Common myeloid progenitor, CD34-positive (primary cell): ENCODE data around the gene MYH2.
"Not testable (repeated sequence)": the region's sequence is repeated elsewhere in the genome, so short reads cannot be mapped to it uniquely, and the experiment has no call there.

Experiments used
- CTCF ChIA-PET: fragments of 350-600 bp; sonication (Branson Sonifier 250); formaldehyde crosslinking; loops from one replicate; lab custom pipeline; 2021; ENCODE audit warnings: antibody characterized with exemption; lab: Charles Lee
- POLR2A ChIA-PET: fragments of 350-600 bp; sonication (Branson Sonifier 250); formaldehyde crosslinking; loops from one replicate; lab custom pipeline; 2021; ENCODE audit warnings: antibody characterized with exemption; lab: Charles Lee
- DNase-seq, 3 donors: peaks; one replicate each; pipeline versions ENCODE4 v3.0.0 to v3.0.0-alpha.2; 2013
- H3K27ac ChIP-seq, 2 experiments: 1 replicate in 1 of 2; 2 replicates in 1 of 2; pipeline ENCODE4 v1.7.0; 2013; ENCODE audit warnings: inconsistent platforms in 2 of 2, low read length in 2 of 2, mild to moderate bottlenecking in 2 of 2, low read depth in 1 of 2, moderate library complexity in 1 of 2; ENCODE audit not compliant: severe bottlenecking in 2 of 2, insufficient read depth in 1 of 2, poor library complexity in 1 of 2
- H3K27me3 ChIP-seq, 5 experiments: replicated peaks in 2 of 5; 1 replicate in 3 of 5; 2 replicates in 2 of 5; pipeline versions ENCODE4 v1.6.1 to v1.7.0; 2013; ENCODE audit warnings: low read length in 4 of 5, mild to moderate bottlenecking in 2 of 5, moderate library complexity in 2 of 5, inconsistent platforms in 1 of 5; ENCODE audit not compliant: insufficient read depth in 5 of 5, control insufficient read depth in 4 of 5
- H3K36me3 ChIP-seq, 4 experiments: 1 replicate in 2 of 4; 2 replicates in 2 of 4; pipeline versions ENCODE4 v1.6.1 to v1.7.0; 2013; ENCODE audit warnings: low read length in 3 of 4, control low read depth in 1 of 4, mild to moderate bottlenecking in 1 of 4; ENCODE audit not compliant: control insufficient read depth in 4 of 4, insufficient read depth in 4 of 4
- H3K4me1 ChIP-seq, 4 experiments: 1 replicate in 3 of 4; 2 replicates in 1 of 4; pipeline versions ENCODE4 v1.6.1 to v1.7.1; 2013; ENCODE audit warnings: low read length in 3 of 4, mild to moderate bottlenecking in 3 of 4, control low read depth in 1 of 4, inconsistent platforms in 1 of 4, moderate library complexity in 1 of 4; ENCODE audit not compliant: control insufficient read depth in 4 of 4, insufficient read depth in 4 of 4; ENCODE audit errors: control extremely low read depth in 1 of 4
- H3K4me3 ChIP-seq, 7 experiments: 1 replicate in 4 of 7; 2 replicates in 3 of 7; pipeline versions ENCODE4 v1.5.1 to v1.7.0; 2013; ENCODE audit warnings: mild to moderate bottlenecking in 7 of 7, low read length in 6 of 7, moderate library complexity in 6 of 7, inconsistent platforms in 2 of 7, low read depth in 2 of 7, control low read depth in 1 of 7; ENCODE audit not compliant: insufficient read depth in 4 of 7, control insufficient read depth in 1 of 7; ENCODE audit errors: extremely low read depth in 1 of 7
- H3K9me3 ChIP-seq, 5 experiments: 1 replicate in 4 of 5; 2 replicates in 1 of 5; pipeline versions ENCODE4 v1.6.1 to v1.7.1; 2013; ENCODE audit warnings: low read length in 4 of 5, mild to moderate bottlenecking in 2 of 5, inconsistent platforms in 1 of 5, low read depth in 1 of 5, moderate library complexity in 1 of 5; ENCODE audit not compliant: control insufficient read depth in 4 of 5, insufficient read depth in 2 of 5; ENCODE audit errors: control extremely low read depth in 1 of 5
- WGBS: methylation state at CpG from one replicate; pipeline ENCODE4 v1.1.5; 2013; ENCODE audit not compliant: insufficient coverage; 5-methylcytosine and 5-hydroxymethylcytosine counted together

MYH2 gene

DNA sequence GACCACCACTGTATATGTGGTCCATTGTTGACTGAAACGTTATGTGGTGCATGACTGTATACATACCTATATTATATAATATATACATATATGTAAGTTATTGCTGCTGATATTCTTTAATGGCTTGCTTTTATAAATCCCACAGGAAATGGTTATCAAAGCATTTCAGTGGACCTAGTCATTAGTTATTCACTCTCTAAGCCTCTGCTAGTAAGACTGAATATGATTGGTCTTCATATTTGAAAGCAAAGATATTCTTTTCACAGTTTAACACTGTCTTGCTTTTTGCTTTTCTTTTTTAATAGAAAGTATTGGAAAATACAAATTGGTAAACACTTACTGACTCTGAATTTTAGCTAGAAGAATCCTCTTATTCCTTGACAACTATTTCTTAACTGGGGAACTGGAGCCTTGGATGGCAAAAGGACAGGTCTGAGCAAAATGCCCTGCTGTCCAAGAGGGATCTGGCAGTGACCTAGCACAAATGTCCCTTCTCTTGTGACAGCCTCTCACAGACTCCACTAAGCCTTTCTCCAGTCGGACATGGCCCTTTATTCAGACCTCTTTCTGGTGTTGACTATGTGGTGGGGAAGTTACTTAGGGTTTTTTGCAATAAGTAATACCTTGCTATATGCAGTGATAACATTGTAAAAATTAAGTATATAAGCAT, 14.7 kb upstream of the MYH2 start:
- H3K4me3 ChIP-seq, result no peak overlapping the region
- no peak for DNase-seq
- no CpG with 5 or more reads among the region's 2 CpGs for WGBS

DNA sequence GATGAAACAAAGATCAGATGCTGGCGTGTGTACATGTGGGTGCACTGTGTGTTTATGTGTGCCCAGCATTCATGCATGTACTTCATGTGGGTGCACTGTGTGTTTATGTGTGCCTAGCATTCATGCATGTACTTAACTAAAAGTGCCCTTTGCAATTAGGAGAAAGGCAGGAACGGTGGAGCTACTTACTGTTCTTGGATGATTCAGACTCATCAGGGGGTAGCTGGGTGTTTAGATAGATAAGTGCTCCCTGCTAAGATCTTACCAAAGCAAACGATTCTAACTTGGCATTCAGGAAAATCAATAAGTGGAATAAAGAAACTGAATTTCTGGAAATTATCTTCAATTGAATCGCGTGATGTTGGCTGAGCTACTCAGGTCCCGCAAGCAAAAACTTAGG, 8.6 kb upstream of the MYH2 start:
- WGBS, result 92% methylated on average over 5 of the region's 6 CpGs
- Histone ChIP-seq H3K4me1 (no peaks in the 10 kb centered on the region), H3K4me3 (no peak overlapping the region), H3K9me3 (no peaks in the 10 kb centered on the region), H3K27me3 (no peaks in the 10 kb centered on the region), H3K27ac (no peak overlapping the region), H3K36me3 (no peaks in the 10 kb centered on the region)
- DNase-seq, result no peak
- CTCF ChIA-PET, result no interaction called here
- POLR2A ChIA-PET, result no interaction called here

More for the DNA sequence above, 14.7 kb upstream of the MYH2 start:
- H3K27me3 ChIP-seq, result peaks cover 0 to 2% (median 0%) of the 10 kb centered on the region in 5 experiments
- H3K9me3 ChIP-seq, result no peaks in the 10 kb centered on the region
- no peak overlapping the region for H3K27ac ChIP-seq
- POLR2A ChIA-PET, result no interaction called here
- no peaks in the 10 kb centered on the region for H3K36me3 ChIP-seq
- no peaks in the 10 kb centered on the region for H3K4me1 ChIP-seq
- CTCF ChIA-PET, result no interaction called here

DNA sequence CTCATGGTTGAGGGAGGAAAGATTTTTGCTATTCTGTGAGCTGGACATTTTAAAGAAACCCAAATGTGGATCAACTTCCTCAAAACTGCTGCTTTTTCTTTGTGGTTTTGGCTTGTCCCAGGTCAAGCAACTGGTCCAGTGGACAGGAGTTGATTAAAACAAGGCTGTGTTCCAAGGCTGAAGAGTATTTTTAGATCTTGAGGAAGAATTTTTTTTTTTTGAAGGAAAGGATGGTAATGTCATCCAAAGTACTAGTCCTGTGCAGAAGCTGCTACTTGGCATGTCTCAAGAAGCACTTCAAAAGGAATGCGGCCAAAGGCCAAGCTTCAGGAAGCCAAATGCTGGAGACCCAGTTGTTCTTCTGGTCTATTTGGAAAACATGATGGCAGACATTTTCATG, 8.0 kb upstream of the MYH2 start:
- H3K27ac ChIP-seq, result no peak overlapping the region
- DNase-seq, result no peak
- H3K36me3 ChIP-seq, result no peaks in the 10 kb centered on the region
- 100% methylated on average over 1 of the region's 1 CpG for WGBS
- ChIA-PET CTCF (no interaction called here), POLR2A (no interaction called here)
- no peaks in the 10 kb centered on the region for H3K4me1 ChIP-seq
- no peaks in the 10 kb centered on the region for H3K27me3 ChIP-seq
- H3K9me3 ChIP-seq, result no peaks in the 10 kb centered on the region
- no peak overlapping the region for H3K4me3 ChIP-seq

DNA sequence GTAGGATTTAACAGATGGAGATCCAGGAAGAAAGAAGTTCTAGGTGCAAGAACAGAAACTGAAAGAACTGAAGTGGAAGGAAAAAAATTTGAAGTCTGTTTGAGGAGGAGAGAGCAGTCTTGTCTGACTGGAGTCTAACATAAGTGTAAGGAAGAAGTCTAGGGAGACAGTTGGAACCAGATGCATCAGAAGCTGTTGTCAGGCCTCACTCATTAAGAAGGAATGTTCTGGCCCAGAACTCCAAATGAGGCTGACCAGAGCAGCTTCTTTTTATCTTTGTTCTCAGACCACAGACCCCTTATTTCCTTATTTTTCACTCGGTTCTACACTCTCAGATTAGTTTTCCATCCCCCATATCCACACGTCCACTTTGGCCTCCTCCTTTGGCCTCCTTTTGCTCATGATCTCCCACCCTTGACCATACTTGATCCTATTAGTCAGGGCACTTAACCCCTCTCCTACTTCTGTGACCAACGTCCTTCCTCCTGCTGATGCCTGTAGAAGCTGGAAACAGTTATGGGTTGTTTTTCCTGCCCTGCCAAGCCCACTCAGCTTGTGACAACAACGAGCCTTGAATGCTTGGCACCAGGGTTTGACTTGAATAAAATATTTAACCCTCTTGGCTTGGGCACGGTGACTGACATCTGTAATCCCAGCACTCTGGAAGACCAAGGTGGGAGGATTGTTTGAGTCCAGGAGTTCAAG, 7.0 kb upstream of the MYH2 start:
- H3K4me1 ChIP-seq, result no peaks in the 10 kb centered on the region
- ChIA-PET CTCF (no interaction called here), POLR2A (no interaction called here)
- H3K36me3 ChIP-seq, result no peaks in the 10 kb centered on the region
- no peaks in the 10 kb centered on the region for H3K9me3 ChIP-seq
- 52% methylated on average over 5 of the region's 5 CpGs for WGBS
- no peak overlapping the region for H3K4me3 ChIP-seq
- H3K27ac ChIP-seq, result no peak overlapping the region
- DNase-seq, result no peak
- H3K27me3 ChIP-seq, result peaks cover 0 to 2% (median 0%) of the 10 kb centered on the region in 5 experiments

DNA sequence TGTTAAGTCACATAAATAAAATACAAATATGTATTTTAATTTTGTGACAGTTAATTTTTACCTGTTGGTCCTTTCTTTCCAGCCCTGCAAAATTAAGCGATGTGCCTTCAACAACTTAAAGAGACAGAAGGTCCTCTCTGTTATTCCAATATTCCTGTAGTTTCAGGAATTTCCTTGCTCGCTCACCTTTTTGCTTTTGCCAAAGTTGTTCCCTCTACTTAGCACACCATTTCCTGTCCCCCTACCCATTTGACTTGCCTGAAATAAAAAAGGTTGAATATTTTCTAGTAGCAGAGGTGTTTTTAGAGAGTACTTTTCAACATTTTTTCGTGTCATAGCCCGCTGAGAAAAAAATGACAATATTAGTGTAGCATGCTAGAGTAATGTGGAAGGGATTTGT, 556 bp upstream of the MYH2 start:
- ChIA-PET POLR2A (no interaction called here), CTCF (no interaction called here)
- DNase-seq, result no peak
- Histone ChIP-seq H3K9me3 (no peaks in the 10 kb centered on the region), H3K27me3 (peaks cover 2 to 14% (median 6%) of the 10 kb centered on the region in 5 experiments), H3K4me3 (no peak overlapping the region), H3K36me3 (no peaks in the 10 kb centered on the region), H3K4me1 (no peaks in the 10 kb centered on the region), H3K27ac (no peak overlapping the region)
- WGBS, result 25% methylated on average over 1 of the region's 4 CpGs

DNA sequence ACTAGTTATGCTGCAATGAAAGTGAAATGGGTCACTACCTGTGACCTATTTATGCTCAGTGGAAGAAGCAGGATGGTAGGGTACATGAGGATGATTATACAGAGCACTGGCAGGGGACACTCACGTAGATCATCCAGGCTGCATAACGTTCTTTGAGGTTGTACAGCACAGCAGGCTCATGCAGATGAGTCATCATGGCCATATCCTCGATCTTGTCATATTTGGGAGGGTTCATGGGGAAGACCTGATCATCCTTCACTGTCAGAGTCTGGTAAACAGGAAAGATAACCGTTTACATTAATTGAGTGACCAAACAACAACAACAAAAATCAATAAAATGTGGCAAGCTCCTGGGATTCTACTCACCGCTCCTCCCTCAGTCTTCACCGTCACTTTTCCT, 2.1 kb downstream of the MYH2 start:
- H3K9me3 ChIP-seq, result no peaks in the 10 kb centered on the region
- POLR2A ChIA-PET, result no interaction called here
- H3K4me1 ChIP-seq, result no peaks in the 10 kb centered on the region
- DNase-seq, result no peak
- no peak overlapping the region for H3K4me3 ChIP-seq
- CTCF ChIA-PET, result no interaction called here
- WGBS, result 91% methylated on average over 6 of the region's 6 CpGs
- H3K27me3 ChIP-seq, result peaks cover 2 to 14% (median 6%) of the 10 kb centered on the region in 5 experiments
- H3K27ac ChIP-seq, result no peak overlapping the region
- no peaks in the 10 kb centered on the region for H3K36me3 ChIP-seq

DNA sequence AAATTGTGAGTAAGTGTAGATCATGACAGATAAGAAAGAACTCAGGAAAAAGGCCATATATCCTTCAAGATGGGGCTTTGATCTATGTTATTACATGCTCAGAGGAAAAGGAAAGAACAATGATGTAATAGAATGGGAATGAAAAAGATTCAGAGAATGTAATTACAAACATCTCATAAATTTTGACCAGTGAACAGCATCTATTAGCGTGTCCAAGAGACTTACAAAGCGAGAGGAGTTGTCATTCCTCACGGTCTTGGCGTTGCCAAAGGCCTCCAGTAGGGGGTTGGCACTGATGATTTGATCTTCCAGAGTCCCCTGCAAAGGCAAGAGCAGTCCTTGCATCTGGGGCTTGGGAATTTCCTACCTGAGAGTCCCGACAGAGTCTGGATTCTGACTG, 6.0 kb downstream of the MYH2 start:
- 75% methylated on average over 1 of the region's 5 CpGs for WGBS
- DNase-seq, result not testable (repeated sequence)

More for the DNA sequence above, 6.0 kb downstream of the MYH2 start:
- CTCF ChIA-PET, H3K4me3 ChIP-seq, H3K27ac ChIP-seq, H3K9me3 ChIP-seq, H3K4me1 ChIP-seq, H3K27me3 ChIP-seq, H3K36me3 ChIP-seq: not testable (repeated sequence)
- POLR2A ChIA-PET, result interaction anchor here (0.6 kb wide), 1 partner anchor 17 kb away, joined by 3 read pairs; no protein-coding TSS in a partner anchor
